Measurements from ENCODE around the gene TM9SF4.
"Not testable (repeated sequence)": the region's sequence is repeated elsewhere in the genome, so short reads cannot be mapped to it uniquely, and the experiment has no call there.

The TM9SF4 gene

DNA sequence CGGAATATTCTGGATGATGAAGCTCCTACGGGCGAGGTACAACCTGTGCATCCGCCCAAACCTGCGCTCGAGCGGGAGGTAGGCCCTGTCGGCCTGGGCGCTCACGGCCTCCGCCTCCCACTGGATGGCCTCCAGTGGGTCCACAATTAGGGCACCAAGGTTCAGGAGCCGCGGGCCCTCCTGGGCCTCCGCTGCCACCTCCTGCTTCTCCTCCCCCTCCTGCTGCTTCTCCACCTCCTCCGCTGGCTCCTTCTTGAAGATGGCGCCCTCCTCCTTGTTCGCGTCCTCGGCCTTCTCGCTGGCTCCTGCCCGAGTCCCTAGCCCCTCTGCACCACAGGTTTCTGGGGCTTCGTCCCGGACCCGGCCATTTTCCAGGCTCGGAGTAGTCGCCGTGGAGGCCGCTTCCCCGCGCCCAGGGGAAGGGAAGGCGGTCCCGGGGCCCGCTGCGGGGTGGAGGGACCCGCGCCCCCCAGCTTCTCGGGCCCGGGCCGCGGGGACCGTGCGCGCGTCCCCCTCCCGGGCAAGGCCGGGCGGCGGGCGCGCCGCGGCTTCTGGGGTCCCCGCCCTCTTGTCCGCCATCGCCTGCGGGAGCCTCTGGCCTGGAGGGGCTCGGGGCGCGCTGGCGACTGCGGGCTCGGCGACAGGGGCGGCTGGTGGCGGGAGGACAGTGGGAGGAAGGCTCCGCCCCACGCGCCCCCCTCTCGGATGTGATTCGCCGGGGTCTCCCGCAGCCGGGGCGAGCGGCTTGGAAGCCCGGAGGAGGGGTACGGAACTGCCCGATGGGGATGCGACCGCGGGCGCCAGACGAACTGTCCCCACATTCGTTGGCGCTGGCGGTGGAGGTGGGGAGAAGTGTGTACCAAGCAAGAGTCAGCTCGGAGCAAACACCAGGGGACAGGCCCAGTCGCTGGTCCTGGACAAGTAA, 80.4 kb downstream of the TM9SF4 start:
- DNase-seq (ENCODE audit: low spot score), result peak; percentile 37

DNA sequence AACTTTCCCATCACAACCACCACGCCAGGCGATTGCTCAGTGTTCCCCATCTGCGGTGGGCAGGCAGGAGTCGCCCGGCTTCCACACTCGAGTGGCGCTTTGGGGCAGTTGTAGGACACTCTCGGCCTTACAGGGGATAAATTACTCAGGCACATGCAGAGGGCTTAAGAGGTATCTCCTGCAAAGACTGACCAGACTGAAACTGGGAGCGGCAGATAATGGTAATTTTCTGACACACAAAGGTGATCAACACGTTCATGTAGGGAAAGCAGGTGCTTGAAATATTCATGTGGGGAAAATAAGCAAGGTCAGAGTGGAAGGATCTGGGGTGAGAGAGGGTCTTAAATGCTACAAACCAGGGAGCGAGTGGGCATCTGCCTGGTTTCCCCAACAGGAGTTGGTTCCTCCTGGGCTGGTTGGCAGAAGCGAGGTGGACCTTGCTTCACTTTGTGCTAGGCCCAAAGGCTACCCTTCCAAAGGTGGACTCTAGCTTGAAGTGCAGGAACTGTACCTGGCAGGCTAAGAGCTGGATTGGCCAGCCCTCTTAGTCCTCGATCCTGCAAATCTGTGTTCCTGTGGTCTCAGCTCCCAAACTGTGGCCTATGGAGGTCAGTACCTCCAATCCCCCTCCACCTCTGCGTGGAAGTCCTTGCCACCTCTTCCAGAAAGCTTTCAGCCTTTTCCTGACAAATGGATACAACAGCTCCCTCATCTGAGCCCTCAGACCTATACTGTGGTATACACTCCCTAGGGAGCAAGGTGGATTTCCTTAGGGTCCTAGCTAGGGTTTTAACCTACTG, 81.3 kb downstream of the TM9SF4 start:
- DNase-seq (ENCODE audit: low spot score), result no peak

DNA sequence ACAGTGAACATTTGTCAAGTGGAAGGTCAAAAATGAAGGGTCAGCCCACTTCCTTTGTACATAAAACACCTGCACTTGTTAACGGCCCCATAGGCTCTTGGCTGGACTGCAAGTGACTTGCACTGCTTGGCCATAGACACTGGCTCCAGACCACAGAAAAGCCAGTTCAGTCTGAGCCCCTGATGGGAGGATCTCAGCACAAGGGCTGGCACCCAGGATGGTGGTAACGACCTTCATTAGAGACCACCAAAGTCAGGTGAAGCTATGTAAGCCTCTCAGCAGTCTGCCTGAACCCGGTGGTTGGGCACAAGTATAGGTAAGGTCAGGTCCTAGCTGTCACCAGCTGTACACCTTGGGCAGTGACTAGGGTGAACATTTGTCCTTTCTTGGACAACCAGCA, 81.9 kb downstream of the TM9SF4 start:
- no peak for DNase-seq (ENCODE audit: low spot score)

DNA sequence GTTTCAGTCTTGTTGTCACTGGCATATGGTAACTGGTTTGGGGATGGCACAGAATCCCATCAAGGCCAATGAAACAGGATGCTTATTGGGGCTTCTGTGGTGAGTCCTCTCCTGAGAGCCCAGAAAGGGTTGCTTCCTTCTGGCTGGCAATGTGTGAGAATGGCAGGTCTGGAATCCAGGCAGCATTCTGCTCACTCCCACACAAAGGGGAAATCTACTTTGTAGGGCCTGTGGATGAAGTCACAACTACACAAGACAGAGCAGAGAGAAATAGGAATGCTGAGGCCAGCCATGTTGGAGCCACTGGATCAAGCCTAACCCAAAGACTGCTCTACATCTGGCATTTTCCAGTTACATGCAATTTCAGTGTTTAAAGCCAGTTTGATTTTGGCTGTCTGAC, 82.4 kb downstream of the TM9SF4 start:
- DNase-seq (ENCODE audit: low spot score), result no peak

DNA sequence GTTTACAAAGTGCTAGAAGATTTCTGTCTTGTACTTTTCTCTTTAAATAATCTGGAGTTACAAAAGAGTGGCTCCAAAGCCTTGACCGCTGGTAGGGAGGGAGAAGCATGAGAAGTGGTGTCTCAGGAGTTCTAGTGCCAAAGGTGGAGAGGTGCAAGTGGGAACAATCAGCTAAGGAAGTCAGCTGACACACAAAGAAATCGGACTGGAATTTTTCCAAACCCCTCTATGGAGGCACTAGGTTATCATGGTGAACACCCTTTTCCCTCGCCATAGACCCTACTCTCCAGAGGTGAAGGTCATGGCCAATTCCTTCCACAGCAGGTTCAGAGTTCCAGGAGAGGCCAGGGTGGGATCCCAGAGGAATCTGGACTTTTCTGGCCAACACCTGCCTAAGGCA, 83.2 kb downstream of the TM9SF4 start:
- no peak for DNase-seq (ENCODE audit: low spot score)

DNA sequence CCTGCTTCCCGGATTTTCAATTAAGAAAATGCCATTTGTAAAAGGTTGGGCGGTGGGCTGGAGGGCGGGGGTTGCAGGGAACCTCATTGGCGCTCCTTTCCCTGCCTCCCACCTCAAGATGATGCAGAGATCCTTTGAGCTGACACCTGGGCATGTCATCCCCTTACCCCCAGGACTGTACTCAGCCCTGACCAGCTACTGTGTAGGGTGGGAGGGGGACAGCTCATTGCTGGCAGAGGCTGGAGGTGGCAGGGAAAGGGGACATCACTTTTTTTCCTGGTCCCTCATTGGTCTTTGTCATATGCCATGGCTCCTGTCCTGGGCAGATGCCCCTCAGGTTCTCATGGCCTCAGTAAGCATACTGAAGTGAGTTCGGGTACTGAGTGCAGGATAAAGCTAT, 83.8 kb downstream of the TM9SF4 start:
- not testable (repeated sequence) for DNase-seq (ENCODE audit: low spot score)

DNA sequence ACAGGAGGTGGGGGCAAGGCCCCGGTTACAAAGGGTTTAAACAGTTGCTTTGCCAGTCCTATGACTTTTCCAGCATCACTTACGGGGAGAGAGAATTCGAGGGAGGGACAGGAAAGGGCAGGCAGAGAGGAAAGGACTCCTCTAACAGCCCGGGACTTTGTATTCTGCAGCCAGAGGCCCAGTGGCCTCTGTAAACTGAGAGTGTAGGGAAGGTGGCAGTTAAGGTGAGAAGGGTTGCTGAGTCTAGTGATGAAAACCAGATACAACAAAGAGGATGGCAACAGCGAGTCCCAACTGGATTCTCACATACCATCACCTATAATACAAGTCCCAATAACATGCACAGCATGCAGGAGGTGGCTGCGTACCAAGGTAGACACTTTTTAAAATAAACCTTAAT, 84.5 kb downstream of the TM9SF4 start:
- DNase-seq (ENCODE audit: low spot score), result no peak

DNA sequence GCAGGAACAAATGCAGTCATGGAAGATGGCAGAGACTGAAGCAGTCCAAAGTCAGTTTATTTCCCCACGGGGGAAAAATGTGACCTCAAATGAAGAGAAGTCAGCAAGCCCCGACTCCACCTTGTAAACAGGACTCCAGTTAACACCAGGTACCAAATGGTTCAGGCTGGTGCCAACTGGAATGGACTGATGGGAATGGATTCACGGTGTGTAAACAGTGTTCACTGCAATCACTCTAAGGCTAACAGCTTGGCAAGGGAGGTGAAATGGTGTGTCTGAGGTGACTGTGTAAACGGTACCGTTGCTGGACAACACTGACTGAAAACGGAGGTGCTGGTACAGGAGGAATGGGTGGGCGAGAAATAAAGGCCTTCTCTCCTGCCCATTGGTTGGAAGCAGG, 86.1 kb downstream of the TM9SF4 start:
- DNase-seq (ENCODE audit: low spot score), result no peak

DNA sequence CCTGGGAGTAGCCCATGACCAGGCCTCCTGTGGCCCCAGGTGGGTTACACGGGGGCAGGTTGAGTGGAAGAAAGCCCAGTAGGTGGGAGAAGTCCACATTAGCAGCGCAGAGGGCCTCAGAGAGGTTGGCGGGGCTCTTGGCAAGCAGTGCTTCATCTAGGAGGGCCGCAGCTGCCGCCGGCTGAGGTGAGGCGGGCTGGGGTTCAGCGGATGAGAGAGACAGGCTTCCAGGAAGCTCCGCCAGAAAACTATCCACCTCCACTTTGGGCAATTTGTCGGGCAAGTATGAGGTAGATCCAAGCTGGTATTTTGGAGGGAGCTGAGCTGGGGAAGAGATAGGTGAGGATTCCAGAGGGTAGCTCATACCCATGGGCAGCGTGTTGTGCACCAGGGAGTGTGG, 87.1 kb downstream of the TM9SF4 start:
- DNase-seq (ENCODE audit: low spot score), result not testable (repeated sequence)

DNA sequence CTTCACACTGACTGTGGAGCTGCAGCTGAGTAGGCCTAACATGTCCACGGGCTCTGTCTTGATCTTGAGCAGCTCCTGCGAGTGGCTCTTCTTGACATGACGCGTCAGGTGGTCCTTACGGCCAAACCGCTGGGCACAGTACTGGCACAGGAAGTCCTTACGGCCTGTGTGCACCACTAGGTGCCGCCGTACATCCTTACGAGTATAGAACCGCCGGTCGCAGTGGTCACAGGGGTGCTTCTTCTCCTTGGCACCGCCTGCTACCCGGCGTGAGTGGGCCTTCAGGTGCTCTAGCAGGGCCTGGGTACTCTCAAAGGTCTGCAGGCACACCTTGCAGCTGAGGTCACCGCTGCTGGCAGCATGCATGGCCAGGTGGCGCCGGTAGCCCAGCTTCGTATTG, 87.6 kb downstream of the TM9SF4 start:
- DNase-seq (ENCODE audit: low spot score), result not testable (repeated sequence)

DNA sequence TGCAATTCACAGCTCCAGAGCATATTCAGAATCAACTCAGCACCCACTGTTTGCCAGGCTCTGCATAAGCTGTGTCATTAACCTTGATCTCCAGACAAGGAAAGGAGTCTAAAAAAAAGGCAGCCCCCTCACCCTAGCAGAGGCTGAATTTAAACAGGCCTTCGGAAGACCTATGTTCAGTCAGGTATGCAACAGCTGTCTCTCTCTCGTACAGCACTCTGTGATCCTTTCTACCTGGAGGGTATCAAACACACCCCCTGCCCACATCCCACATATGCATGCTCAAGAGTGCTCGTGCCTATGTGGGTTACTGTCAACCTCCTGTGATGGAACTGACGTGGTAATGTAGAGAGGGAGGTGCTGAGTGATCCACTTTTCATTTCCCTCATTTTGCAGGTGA, 89.5 kb downstream of the TM9SF4 start:
- DNase-seq (ENCODE audit: low spot score), result no peak

DNA sequence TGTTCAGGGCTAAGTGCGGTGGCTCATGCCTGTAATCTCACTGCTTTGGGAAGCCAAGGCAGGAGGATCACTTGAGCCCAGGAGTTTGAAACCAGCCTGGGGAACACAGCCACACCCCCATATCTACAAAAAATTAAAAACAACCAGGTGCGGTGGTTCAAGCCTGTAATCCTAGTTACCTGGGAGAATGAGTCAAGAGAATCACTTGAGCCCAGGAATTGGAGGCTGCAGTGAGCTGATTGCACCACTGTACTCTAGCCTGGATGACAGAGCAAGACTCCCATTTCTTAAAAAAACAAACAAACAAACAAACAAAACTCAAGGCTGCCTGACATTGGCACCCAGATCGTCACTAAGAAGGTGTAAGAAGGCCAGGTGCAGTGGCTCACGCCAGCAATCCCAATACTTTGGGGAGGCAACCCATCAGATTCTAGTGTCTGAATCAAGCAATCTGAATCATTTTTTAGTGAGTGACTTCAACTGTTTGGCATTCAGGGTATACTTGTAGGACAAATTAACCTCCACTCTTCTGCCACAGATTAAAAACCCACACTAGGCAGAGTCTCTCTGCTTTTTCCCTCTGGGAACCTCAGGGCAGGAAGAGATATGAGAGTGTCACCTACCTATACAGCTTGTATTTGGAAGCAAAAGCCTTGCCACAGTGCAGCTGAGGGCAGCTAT, 91.9 kb downstream of the TM9SF4 start:
- no peak for DNase-seq (ENCODE audit: low spot score)

DNA sequence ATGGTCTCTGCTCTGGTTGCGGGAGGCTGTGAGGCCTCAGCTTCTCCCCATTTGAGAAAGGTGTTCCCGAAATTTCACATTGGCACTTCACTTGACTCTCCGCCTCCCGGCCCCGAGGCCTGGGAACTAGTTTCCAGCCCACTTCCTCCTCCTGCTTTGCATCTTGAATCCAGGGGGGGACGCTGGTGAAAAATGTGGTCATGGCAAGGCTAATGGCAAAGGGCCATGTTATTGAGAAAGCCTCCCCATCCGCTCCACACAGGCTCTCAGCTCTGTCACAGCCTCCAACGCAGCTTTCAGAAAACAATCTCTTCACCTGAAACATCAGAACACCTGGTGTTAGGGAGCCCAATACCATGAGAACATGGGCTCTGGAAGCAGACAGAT, 92.5 kb downstream of the TM9SF4 start:
- no peak for DNase-seq (ENCODE audit: low spot score)

DNA sequence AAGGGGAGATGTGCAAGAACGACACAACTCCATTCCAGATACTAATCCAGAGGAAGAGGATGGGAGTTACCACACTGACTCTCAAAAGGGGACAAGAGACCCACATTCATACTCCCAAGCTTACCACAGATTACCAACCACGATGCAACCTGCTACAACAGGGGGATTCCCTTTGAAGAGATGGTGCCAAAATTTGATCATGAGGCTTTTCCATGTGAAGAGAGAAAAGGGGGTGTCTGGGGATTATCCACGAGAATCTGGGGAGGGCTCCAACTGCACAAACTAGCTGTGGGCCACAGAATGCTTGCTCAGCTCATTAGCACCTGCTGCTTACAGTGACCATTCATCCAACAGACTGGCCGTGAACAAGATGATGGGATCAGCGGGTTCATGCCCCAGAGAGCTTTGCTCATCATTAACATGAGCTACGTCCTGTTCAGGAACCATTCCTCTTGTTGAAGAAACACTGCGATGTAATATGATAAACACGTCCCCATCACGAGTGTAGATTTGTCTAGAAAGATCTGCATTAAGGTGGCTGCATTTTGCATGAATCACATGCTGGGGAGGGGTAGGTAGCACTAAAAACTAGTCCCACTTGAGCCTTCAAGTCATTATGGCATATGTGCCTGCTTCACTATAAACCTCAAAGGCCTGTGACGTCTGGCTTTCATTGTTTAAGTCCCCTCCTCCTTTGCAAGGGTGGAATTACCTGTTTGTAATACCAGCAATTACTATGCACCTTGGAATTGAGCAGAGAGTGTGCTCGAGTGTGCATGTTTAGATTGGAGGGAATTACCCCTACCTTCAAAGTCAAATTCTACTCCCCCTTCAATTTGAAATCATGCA, 94.1 kb downstream of the TM9SF4 start:
- DNase-seq (ENCODE audit: low spot score), result no peak

DNA sequence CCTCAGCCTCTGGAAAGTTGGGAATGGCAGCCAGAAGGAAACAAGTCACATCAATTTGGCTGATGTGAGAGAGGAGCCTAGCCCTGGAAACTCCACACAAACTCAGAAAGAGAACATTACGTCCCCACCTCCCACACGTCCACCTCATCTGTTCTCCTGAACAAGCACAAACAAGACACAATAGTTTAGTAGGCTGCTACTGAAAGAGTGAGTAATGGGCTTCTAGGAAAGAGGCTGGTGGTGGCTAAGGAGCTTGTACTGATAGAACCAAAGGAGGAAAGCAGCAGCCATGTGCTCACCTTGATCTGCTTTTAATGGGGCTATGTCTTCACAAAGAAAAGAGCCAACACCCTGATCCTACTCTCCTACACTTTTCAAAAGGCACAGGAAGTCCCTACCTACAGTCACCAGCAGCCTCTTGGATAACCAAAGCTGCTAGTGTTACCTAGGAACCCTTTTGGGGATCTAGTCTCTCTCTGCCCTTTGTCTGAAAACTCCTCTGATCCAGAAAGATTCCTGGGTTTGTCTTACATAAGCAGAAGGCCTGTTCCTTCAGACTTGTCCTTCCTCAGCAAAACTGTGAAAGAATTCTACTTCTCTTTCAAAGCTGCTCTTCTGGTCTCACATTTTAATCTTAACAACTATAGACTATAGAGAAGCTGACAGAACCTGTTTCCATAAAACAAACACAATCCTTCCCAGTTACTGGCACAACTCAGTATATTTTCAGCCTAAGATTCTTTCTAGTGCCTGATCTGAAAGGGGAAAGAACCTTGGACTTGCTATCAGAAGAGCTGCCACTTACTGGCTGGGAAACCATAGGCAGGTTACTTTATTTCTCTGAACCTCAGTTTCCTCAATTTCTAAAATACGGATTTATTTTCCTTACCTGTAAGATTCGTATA, 94.9 kb downstream of the TM9SF4 start:
- DNase-seq (ENCODE audit: low spot score), result peak; percentile 24

DNA sequence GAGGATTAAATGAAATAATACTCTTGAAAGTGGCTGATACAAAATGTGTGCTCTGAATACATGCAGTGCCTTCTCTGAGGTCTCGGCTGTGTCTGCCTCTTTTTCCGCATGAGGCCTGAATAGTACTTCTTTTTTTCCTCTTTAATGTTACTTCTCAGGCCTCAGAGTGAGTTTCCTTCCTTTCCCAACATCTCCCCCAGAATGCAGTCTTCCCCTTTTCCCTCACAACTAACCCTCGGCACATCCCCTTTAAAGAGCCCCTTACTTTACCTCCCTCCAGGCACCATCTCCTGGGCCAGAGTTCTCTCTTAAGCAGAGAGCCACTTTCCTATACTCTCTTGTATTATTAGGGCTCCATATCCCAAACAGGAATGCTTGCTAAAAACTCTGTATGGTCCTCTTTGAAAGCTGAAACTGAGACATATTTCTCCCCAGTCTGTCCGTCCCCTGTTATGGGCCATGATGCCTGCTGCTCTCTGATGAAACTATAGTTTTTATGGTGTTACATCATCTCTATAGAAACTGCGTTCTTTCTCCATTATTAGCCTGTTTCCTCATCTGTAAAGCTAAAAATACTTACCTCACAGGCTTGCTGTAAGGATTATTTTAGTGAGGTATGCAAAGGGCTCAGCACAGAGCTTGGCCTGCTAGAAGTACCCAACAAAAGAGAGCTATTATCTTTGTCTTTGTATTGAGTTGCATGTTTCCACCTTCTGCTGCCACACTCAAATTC, 95.8 kb downstream of the TM9SF4 start:
- no peak for DNase-seq (ENCODE audit: low spot score)

DNA sequence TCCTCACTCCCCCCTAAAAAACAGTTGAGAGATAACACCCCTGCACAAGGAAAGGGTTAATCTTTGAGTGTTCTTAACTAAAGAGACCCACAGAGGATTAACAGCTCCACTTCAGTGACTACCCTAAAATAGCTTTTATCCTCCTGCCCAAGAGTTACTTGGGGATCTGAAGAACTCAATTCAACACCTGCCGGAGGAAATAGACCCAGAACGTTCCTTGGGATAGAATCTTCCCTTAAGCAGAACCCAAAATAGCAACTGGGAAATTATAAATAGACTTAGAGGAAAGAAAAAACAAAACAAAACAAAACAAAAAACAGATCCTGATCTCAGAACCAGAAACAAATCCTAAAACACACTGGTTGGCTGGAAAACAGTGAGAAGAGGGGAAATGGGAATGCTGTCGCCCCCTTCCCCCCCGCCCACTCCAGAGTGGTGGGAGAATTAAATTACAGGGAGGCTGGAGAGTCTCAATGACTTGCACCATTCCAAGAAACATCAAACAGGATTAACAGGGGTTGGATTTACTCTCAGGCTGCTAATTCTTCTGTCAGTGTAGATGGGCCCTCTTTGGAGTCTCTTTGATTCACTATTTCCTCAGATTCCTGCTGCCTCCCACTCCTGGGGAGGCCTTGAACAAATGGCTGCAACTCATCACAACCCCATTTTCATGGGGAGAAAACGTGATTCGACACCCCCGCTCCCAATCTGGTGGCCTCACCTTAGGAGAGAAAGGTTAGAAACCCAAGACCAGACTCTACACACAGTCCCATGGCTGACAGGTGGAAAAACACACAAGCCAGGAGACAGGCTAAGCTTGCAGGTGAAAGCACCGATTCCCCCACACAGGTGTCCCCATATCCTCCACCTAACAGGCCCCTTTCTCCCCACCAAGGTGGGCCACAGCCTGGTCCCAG, 96.6 kb downstream of the TM9SF4 start:
- DNase-seq (ENCODE audit: low spot score), result no peak

DNA sequence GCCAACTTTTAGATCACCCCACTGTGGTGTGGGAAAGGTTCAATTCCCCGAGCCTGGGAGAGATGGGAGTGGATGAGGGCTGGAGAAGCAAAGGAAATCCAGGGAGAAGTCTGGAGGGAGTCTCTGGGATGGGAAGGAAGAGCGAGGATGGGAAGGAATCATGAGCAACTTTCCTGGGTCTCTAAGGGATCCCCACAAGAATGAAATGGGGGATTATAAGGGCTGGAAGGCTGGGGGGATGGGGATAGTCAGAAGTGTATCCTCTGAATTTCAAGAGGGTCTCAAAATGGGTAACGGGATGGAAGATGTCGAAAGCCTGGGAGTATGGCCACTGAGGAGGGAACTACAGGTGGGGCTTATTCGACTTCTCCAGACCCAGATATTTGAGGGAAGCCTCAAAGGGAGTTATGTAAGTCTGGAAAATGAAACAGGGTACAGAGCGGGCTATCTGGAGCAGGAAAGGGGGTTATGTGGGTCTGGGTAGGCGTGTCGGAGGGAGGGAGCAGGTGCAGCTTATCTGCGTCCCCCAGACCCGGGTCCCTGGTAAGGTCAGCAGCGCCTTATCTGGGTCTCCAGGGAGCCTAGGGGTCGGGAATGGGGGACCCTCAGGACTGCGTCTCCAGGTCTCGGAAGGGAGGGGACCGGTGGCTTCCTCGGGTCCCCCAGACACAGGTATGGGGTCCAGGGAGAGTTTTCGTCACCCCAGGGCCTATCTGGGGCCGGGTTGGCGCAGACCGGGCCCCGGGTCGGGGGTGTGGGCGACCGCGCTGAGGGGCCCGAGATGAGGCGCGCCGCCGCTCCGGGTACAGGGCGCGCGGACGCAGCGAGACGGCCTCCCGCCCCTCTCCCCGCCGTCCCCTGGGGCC, 97.5 kb downstream of the TM9SF4 start:
- DNase-seq (ENCODE audit: low spot score), result no peak

Measured in CD4-positive, alpha-beta T cell treated with Interleukin-2 at 100 ng/mL for 4 hours (primary cell).